Measurements from ENCODE around the gene RHOBTB3.

DNA sequence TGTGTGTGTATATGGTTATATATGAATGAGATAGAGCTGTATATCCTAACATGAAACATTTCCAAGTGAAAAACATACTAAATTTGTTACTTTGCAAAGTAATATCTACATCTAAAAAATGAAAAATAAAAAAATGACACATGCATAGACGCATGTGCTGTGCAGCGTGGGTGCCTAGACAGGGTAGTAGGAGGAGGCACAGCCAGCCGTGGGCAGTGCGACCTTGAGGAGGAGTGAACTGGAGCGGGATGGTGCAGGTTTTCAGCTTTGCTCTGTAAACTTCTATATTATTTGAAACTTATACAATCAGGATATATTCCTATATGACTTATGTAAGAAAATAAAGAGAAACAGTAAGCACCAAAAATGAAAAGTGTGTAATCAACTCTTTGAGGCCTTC is 106.4 kb downstream of the RHOBTB3 start:
- TF ChIP-seq, protein P1, sequence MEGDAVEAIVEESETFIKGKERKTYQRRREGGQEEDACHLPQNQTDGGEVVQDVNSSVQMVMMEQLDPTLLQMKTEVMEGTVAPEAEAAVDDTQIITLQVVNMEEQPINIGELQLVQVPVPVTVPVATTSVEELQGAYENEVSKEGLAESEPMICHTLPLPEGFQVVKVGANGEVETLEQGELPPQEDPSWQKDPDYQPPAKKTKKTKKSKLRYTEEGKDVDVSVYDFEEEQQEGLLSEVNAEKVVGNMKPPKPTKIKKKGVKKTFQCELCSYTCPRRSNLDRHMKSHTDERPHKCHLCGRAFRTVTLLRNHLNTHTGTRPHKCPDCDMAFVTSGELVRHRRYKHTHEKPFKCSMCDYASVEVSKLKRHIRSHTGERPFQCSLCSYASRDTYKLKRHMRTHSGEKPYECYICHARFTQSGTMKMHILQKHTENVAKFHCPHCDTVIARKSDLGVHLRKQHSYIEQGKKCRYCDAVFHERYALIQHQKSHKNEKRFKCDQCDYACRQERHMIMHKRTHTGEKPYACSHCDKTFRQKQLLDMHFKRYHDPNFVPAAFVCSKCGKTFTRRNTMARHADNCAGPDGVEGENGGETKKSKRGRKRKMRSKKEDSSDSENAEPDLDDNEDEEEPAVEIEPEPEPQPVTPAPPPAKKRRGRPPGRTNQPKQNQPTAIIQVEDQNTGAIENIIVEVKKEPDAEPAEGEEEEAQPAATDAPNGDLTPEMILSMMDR (IDR thresholded peaks at IDR 0.05): no peak
- no peak for TF ChIP-seq POLR2AphosphoS5 (IDR thresholded peaks at IDR 0.05)
